Dermis lymphatic vessel endothelial cell (primary cell): ENCODE results near the gene GIPC1. TPM values are rescaled to one million over a fixed set of nuclear protein-coding genes. Genes with fewer than 3 reads are reported as not detected.

Experiments
- total RNA-seq: library from RNA; depleted of rRNA; stranded (reverse); fragments of >200 nt; gene quantifications from 2 replicates; pipeline ENCODE4 v1.2.1, GENCODE V29; 2014

Gene GIPC1, protein sequence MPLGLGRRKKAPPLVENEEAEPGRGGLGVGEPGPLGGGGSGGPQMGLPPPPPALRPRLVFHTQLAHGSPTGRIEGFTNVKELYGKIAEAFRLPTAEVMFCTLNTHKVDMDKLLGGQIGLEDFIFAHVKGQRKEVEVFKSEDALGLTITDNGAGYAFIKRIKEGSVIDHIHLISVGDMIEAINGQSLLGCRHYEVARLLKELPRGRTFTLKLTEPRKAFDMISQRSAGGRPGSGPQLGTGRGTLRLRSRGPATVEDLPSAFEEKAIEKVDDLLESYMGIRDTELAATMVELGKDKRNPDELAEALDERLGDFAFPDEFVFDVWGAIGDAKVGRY
- 95.7 and 122 TPM in 2 replicates for total RNA-seq

GRCh38 chr19:14496029-14496833, at the start of gene GIPC1:
TSS of gene GIPC1 (minus strand) at chr19:14496127. CDS start at chr19:14482976, 13,151 bp downstream.

DNA sequence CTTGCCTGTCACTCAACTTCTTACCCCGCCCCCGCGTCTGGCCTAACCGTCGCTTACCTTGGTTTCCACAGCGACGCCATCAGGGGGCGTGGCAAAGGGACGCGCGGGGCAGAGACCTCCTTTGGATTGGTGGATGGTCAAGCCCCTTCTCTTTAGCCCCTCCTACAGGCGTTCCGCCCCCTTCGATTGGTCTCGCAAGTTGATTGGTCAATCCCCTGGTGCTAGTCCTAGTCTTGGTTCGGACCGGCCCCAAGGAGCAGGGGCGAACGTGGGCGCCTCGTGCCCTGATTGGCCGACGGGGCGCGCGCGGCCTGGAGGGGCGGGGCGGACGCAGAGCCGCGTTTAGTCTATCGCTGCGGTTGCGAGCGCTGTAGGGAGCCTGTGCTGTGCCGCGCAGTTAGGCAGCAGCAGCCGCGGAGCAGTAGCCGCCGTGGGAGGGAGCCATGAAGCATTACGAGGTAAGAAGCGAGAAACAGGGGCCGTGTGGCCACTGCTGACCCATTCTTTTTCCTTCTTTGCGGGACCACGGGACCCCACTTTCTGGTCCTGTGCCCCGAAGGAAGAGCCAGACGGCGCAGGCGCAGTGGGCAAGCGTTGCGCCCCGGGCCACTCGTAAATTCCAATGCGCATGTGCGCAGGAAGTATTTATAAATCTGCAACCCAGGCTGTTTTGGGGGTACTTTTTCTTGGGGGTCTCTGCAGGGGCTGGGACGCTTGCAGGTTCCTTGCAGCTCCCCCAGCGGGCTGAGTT, 33.5 kb upstream of the GIPC1 start, which contains the start of gene TECR:
TSS of gene TECR (plus strand) at position 341 of the 751 bp plus-strand sequence. CDS start at position 444, 103 bp downstream.

DNA sequence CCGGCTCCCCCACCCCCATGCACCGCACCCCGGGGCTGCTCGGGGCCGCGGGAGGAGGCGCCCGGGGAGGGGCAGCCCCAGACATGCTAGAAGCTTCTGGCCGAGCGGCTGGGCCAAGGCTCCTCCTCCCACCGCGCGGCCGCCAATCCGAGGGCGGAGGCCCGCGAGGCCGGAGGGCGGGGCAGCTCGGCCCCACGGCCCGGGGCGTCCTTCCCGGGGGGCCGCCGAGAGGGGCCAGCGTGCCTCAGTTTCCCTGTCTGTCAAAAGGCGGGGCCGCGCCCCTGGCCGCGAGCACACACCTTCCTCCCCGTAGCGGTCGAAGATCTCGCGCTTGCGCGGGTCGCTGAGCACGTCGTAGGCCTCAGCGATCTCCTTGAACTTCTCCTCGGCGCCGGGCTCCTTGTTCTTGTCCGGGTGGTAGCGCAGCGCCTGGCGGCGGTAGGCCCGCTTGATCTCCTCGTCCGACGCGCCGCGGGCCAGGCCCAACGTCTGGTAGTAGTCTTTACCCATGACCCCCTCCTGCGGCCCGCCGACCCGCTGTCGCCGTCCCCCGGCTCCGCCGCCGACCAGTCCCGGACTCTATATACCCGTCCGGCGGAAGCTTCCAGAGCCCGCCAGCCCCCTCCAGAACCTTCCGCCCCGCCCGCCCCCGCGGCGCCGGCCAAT, 22.0 kb upstream of the GIPC1 start, which contains the start of gene DNAJB1:
TSS of gene DNAJB1 (minus strand) at position 558 of the 666 bp plus-strand sequence. CDS start at position 510, 48 bp downstream.

GRCh38 chr19:14475251-14476073, 20.5 kb downstream of the GIPC1 start, which contains the start of gene PTGER1:
TSS of gene PTGER1 (minus strand) at chr19:14475354. CDS start at chr19:14474320, 1,034 bp downstream.

GRCh38 chr19:14432791-14433553, 63.0 kb downstream of the GIPC1 start, which contains the start of gene PKN1:
TSS of gene PKN1 (plus strand) at chr19:14433306. CDS start at chr19:14433522, 216 bp downstream.

Other genes with a start within 250 kb of the GIPC1 start
- 5.8 and 6.0 TPM in 2 replicates for gene ADGRE5, start 114.7 kb downstream of the GIPC1 start, total RNA-seq
- gene DDX39A, start 76.8 kb downstream of the GIPC1 start, total RNA-seq: 62.0 and 63.0 TPM in 2 replicates
- 238 and 246 TPM in 2 replicates for gene PKN1, start 62.8 kb downstream of the GIPC1 start, total RNA-seq
- gene PTGER1, start 20.8 kb downstream of the GIPC1 start, total RNA-seq: 0.17 and 0.33 TPM in 2 replicates
- gene DNAJB1, start 22.3 kb upstream of the GIPC1 start, total RNA-seq: 27.3 and 33.6 TPM in 2 replicates
- 19.5 and 22.4 TPM in 2 replicates for gene TECR, start 33.5 kb upstream of the GIPC1 start, total RNA-seq
- 229 and 298 TPM in 2 replicates for gene NDUFB7, start 75.9 kb upstream of the GIPC1 start, total RNA-seq
- gene CLEC17A, start 87.0 kb upstream of the GIPC1 start, total RNA-seq: not detected in 2 replicates
- not detected in 2 replicates for gene ADGRE3, start 178.7 kb upstream of the GIPC1 start, total RNA-seq
- gene ZNF333, start 193.9 kb upstream of the GIPC1 start, total RNA-seq: 6.0 and 12.7 TPM in 2 replicates